ENCODE data around the gene BLTP1.

The BLTP1 gene

GRCh38 chr4:122178961-122179360, 26.8 kb downstream of the BLTP1 start:
- Histone ChIP-seq H3K4me3 (replicated peaks; ENCODE audit: insufficient read depth, low read length) (no peak overlapping the region), H3K27me3 (ENCODE audit: insufficient read depth, poor library complexity, severe bottlenecking) (no peaks in the 10 kb centered on the region), H3K27ac (replicated peaks) (no peak overlapping the region)
- no peak for TF ChIP-seq POLR2AphosphoS5 (IDR thresholded peaks at IDR 0.05; ENCODE audit: low read depth)
- no peak for TF ChIP-seq CTCF (IDR thresholded peaks at IDR 0.05; ENCODE audit: insufficient read depth, low read length)
- no peak for TF ChIP-seq GABPA (IDR thresholded peaks at IDR 0.05; ENCODE audit: low read depth)
- no peak for TF ChIP-seq REST (IDR thresholded peaks at IDR 0.05; ENCODE audit: insufficient replicate concordance, low read depth)
- TF ChIP-seq SPI1 (IDR thresholded peaks at IDR 0.05; ENCODE audit: borderline replicate concordance, low read depth), result no peak
- DNase-seq (ENCODE audit: low read depth in 1 of 2, low spot score in 1 of 2), result no peak

- Histone ChIP-seq H3K4me3 (replicated peaks; ENCODE audit: insufficient read depth, low read length) (no peak overlapping the region), H3K27ac (replicated peaks) (no peak overlapping the region), H3K27me3 (ENCODE audit: insufficient read depth, poor library complexity, severe bottlenecking) (no peaks in the 10 kb centered on the region)
- DNase-seq (ENCODE audit: low read depth in 1 of 2, low spot score in 1 of 2), result no peak
- TF ChIP-seq POLR2AphosphoS5 (IDR thresholded peaks at IDR 0.05; ENCODE audit: low read depth), result no peak
- no peak for TF ChIP-seq GABPA (IDR thresholded peaks at IDR 0.05; ENCODE audit: low read depth)
- TF ChIP-seq REST (IDR thresholded peaks at IDR 0.05; ENCODE audit: insufficient replicate concordance, low read depth), result no peak
- no peak for TF ChIP-seq CTCF (IDR thresholded peaks at IDR 0.05; ENCODE audit: insufficient read depth, low read length)
- TF ChIP-seq SPI1 (IDR thresholded peaks at IDR 0.05; ENCODE audit: borderline replicate concordance, low read depth), result no peak
Measured at GRCh38 chr4:122195718-122196117, 43.6 kb downstream of the BLTP1 start.

All from HL-60 (cell line).